Fibroblast of lung (primary cell): ENCODE data around the gene EMC10. TPM values are rescaled to one million over a fixed set of nuclear protein-coding genes. Genes with fewer than 3 reads are reported as not detected.

Experiments
- DNase-seq, 2 donors: peaks; one replicate each; pipeline versions ENCODE4 v3.0.0 to v3.0.0-alpha.2; 2010; ENCODE audit warnings: low read depth in 2 of 2
- H2AFZ ChIP-seq: 2 replicates; pipeline ENCODE4 v1.5.1; 2012; ENCODE audit warnings: low read length, control low read depth, inconsistent platforms
- H3K27ac ChIP-seq: 2 replicates; pipeline ENCODE4 v1.5.1; 2011; ENCODE audit warnings: low read length, control low read depth; ENCODE audit not compliant: insufficient read depth
- H3K27me3 ChIP-seq: 2 replicates; pipeline ENCODE4 v1.5.1; 2011; ENCODE audit warnings: mild to moderate bottlenecking, low read length; ENCODE audit not compliant: control insufficient read depth, insufficient read depth
- H3K36me3 ChIP-seq: 2 replicates; pipeline ENCODE4 v1.5.1; 2011; ENCODE audit warnings: low read length; ENCODE audit not compliant: control insufficient read depth, insufficient read depth
- H3K4me1 ChIP-seq: 2 replicates; pipeline ENCODE4 v1.5.1; 2011; ENCODE audit warnings: low read length; ENCODE audit not compliant: control insufficient read depth, insufficient read depth; ENCODE audit errors: extremely low read depth
- H3K4me2 ChIP-seq: 2 replicates; pipeline ENCODE4 v1.5.1; 2011; ENCODE audit warnings: low read length, control low read depth; ENCODE audit not compliant: insufficient read depth; ENCODE audit errors: extremely low read depth
- H3K4me3 ChIP-seq, 4 experiments: fragments of 200-600 bp in 1 of 4; sonication (generic) in 1 of 4; replicated peaks in 1 of 4; 2 replicates each; pipeline ENCODE4 v1.5.1; 2011 to 2016; ENCODE audit warnings: low read length in 4 of 4, low read depth in 3 of 4, mild to moderate bottlenecking in 3 of 4, control low read depth in 2 of 4, inconsistent platforms in 1 of 4, mixed read lengths in 1 of 4; ENCODE audit not compliant: insufficient read depth in 1 of 4; ENCODE audit errors: control extremely low read depth in 1 of 4
- H3K79me2 ChIP-seq: 2 replicates; pipeline ENCODE4 v1.5.1; 2012; ENCODE audit warnings: mild to moderate bottlenecking, low read length, inconsistent platforms; ENCODE audit not compliant: control insufficient read depth, insufficient read depth
- H3K9ac ChIP-seq: 2 replicates; pipeline ENCODE4 v1.5.1; 2011; ENCODE audit warnings: mild to moderate bottlenecking, low read length, control low read depth; ENCODE audit not compliant: insufficient read depth
- H3K9me3 ChIP-seq: 2 replicates; pipeline ENCODE4 v1.5.1; 2012; ENCODE audit warnings: low read depth, low read length; ENCODE audit not compliant: control insufficient read depth, insufficient read depth
- H4K20me1 ChIP-seq: 2 replicates; pipeline ENCODE4 v1.5.1; 2011; ENCODE audit warnings: low read length; ENCODE audit not compliant: control insufficient read depth, insufficient read depth; ENCODE audit errors: extremely low read depth
- EZH2 ChIP-seq: IDR thresholded peaks from 2 replicates; pipeline ENCODE4 v1.5.1; 2012; ENCODE audit warnings: low read length, control low read depth, mild to moderate bottlenecking; ENCODE audit errors: missing control alignments
- polyA plus RNA-seq, 2 donors: library from polyadenylated mRNA; depleted of rRNA in 1 of 2; stranded (reverse) in 1 of 2; unstranded in 1 of 2; fragments of >200 nt; gene quantifications; 2 replicates each; pipeline ENCODE4 v1.2.1, GENCODE V29; 2011 to 2012; ENCODE audit warnings: missing spikeins in 1 of 2
- total RNA-seq: library from RNA; depleted of rRNA; stranded (reverse); fragments of >200 nt; gene quantifications from 2 replicates; pipeline ENCODE4 v1.2.1, GENCODE V29; 2014
- TF ChIP-seq, protein P1 (sequence below), 2 donors: IDR thresholded peaks in 1 of 2; conservative IDR thresholded peaks in 1 of 2; 1 replicate in 1 of 2; 2 replicates in 1 of 2; pipeline ENCODE4 v1.5.1; 2011 to 2012; ENCODE audit warnings: low read length in 2 of 2, control low read depth in 1 of 2, inconsistent platforms in 1 of 2, low read depth in 1 of 2, mild to moderate bottlenecking in 1 of 2

Gene EMC10
- total and polyA plus RNA-seq, 2 donors (not counting 1 experiment from before 2014, with no cell fraction given) = 40.8 to 42.7 TPM

DNA sequence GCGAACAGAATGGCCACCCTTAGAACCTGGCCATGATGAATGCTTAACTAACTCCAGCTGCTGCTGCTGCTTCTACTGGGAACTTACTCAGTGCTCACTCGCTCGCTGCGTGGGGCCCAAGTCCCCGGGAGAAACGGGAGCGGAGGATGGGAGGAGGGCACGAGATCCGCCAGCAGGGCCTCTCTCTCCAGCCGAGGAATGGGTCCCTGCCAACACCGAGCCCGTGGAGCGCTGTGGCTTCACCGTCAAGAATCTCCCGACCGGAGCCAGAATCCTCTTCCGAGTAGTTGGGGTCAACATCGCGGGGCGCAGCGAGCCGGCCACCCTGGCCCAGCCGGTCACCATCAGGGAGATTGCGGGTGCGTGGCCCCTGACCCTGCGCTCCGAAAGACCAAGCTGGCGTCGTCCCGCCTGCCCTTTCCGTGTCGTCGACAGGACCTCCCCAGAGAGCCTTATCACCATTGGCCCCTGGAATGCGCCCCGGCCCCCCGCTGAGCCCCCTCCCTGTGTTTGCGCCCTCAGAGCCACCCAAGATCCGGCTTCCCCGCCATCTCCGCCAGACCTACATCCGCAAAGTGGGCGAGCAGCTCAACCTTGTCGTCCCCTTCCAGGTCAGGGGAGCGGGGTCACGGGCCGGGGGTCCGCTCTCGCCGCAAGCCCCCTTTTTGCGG, 17.8 kb upstream of the EMC10 start:
- peak in 1 of 2 donors; percentile 5 for DNase-seq
- H3K9me3 ChIP-seq = no peaks in the 10 kb centered on the region
- H3K27me3 ChIP-seq = peaks cover 9% of the 10 kb centered on the region
- H3K4me2 ChIP-seq = peak overlapping the region; percentile 25
- H3K27ac ChIP-seq = no peak overlapping the region
- no peak overlapping the region for H2AFZ ChIP-seq
- no peak overlapping the region for H3K9ac ChIP-seq
- no peaks in the 10 kb centered on the region for H4K20me1 ChIP-seq
- no peaks in the 10 kb centered on the region for H3K79me2 ChIP-seq
- peaks cover 2% of the 10 kb centered on the region for H3K4me1 ChIP-seq
- no peaks in the 10 kb centered on the region for H3K36me3 ChIP-seq
- TF ChIP-seq, protein P1, sequence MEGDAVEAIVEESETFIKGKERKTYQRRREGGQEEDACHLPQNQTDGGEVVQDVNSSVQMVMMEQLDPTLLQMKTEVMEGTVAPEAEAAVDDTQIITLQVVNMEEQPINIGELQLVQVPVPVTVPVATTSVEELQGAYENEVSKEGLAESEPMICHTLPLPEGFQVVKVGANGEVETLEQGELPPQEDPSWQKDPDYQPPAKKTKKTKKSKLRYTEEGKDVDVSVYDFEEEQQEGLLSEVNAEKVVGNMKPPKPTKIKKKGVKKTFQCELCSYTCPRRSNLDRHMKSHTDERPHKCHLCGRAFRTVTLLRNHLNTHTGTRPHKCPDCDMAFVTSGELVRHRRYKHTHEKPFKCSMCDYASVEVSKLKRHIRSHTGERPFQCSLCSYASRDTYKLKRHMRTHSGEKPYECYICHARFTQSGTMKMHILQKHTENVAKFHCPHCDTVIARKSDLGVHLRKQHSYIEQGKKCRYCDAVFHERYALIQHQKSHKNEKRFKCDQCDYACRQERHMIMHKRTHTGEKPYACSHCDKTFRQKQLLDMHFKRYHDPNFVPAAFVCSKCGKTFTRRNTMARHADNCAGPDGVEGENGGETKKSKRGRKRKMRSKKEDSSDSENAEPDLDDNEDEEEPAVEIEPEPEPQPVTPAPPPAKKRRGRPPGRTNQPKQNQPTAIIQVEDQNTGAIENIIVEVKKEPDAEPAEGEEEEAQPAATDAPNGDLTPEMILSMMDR (conservative IDR thresholded peaks at IDR 0.05 in 1 of 2, IDR thresholded peaks at IDR 0.05 in 1 of 2; ENCODE audit: low read depth in 1 of 2, low read length in 2 of 2) = no peak
- TF ChIP-seq EZH2 = no peak
- peak overlapping the region in 1 of 4 experiments; percentile 7 for H3K4me3 ChIP-seq

DNA sequence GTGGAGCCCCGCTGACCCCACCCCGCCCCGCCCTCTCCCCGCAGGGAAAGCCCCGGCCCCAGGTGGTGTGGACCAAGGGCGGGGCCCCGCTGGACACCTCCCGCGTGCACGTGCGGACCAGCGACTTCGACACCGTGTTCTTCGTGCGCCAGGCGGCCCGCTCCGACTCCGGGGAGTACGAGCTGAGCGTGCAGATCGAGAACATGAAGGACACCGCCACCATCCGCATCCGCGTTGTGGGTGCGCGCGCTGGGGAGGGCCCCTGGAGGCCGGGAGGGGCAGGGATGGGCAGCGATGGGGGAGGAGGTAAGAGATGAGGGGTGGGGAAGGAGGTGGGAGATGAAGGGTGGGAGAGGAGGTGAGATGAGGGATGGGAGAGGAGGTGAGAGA, 17.2 kb upstream of the EMC10 start:
- Histone ChIP-seq H3K27ac (no peak overlapping the region), H3K4me3 (no peak overlapping the region), H3K4me1 (peaks cover 2% of the 10 kb centered on the region), H4K20me1 (no peaks in the 10 kb centered on the region), H3K9me3 (no peaks in the 10 kb centered on the region), H3K27me3 (peaks cover 9% of the 10 kb centered on the region), H3K79me2 (no peaks in the 10 kb centered on the region), H3K4me2 (no peak overlapping the region), H3K9ac (no peak overlapping the region), H3K36me3 (no peaks in the 10 kb centered on the region), H2AFZ (no peak overlapping the region)
- TF ChIP-seq, protein P1 (conservative IDR thresholded peaks at IDR 0.05 in 1 of 2, IDR thresholded peaks at IDR 0.05 in 1 of 2; ENCODE audit: low read depth in 1 of 2, low read length in 2 of 2) = no peak
- no peak for TF ChIP-seq EZH2
- DNase-seq = no peak

DNA sequence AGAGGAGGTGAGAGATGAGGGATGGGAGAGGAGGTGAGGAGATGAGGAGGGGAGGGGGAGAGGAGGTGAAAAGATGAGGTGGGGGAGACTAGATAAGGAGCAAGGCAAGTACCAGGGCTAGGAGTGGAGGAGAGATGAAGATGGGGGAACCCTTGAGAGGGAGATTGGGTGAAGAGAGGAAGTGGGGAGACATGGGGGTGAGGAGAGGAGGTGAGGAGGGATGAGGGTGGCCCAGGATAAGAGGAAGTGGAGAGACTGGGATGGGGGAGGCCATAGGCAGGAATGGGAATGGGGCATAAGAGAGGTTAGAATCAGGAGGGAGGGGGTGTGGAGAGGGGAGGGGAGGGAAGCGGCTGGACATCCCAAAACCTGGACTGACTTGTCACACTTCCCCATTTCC, 16.7 kb upstream of the EMC10 start:
- TF ChIP-seq EZH2 = no peak
- TF ChIP-seq, protein P1 (conservative IDR thresholded peaks at IDR 0.05 in 1 of 2, IDR thresholded peaks at IDR 0.05 in 1 of 2; ENCODE audit: low read depth in 1 of 2, low read length in 2 of 2) = no peak

More for the DNA sequence above, 16.7 kb upstream of the EMC10 start:
- no peak overlapping the region for H2AFZ ChIP-seq
- H3K4me3 ChIP-seq = no peak overlapping the region
- no peaks in the 10 kb centered on the region for H3K36me3 ChIP-seq
- H3K9me3 ChIP-seq = no peaks in the 10 kb centered on the region
- no peaks in the 10 kb centered on the region for H3K79me2 ChIP-seq
- H3K9ac ChIP-seq = no peak overlapping the region
- no peak overlapping the region for H3K27ac ChIP-seq
- H3K4me1 ChIP-seq = peaks cover 2% of the 10 kb centered on the region
- no peaks in the 10 kb centered on the region for H4K20me1 ChIP-seq
- H3K4me2 ChIP-seq = no peak overlapping the region
- peaks cover 9% of the 10 kb centered on the region for H3K27me3 ChIP-seq
- no peak for DNase-seq
